Vagina (tissue), 2 donors: ENCODE measurements around the gene MRPS18C. TPM values are rescaled to one million over a fixed set of nuclear protein-coding genes. Genes with fewer than 3 reads are reported as not detected.

Source experiments
- DNase-seq, 2 donors: peaks; one replicate each; pipeline ENCODE4 v3.0.0-alpha.2; 2017; ENCODE audit errors: extremely low spot score in 2 of 2
- H3K27ac ChIP-seq: fragments of 200-600 bp; sonication (generic); one replicate; pipeline ENCODE4 v1.5.1; 2019
- H3K27me3 ChIP-seq: fragments of 200-600 bp; sonication (generic); one replicate; pipeline ENCODE4 v1.5.1; 2019
- H3K36me3 ChIP-seq, 2 donors: fragments of 200-600 bp; sonication (generic); one replicate each; pipeline ENCODE4 v1.5.1; 2017 to 2019
- H3K4me1 ChIP-seq: fragments of 200-600 bp; sonication (generic); one replicate; pipeline ENCODE4 v1.5.1; 2019
- H3K4me3 ChIP-seq, 2 donors: fragments of 200-600 bp; sonication (generic); 1 replicate in 1 of 2; 2 replicates in 1 of 2; pipeline ENCODE4 v1.5.1; 2016 to 2019
- H3K9me3 ChIP-seq: fragments of 200-600 bp; sonication (generic); one replicate; pipeline ENCODE4 v1.5.1; 2019
- CTCF ChIP-seq, 3 experiments: fragments of 450-650 bp in 2 of 3; fragments of 200-600 bp in 1 of 3; sonication (generic) in 1 of 3; IDR thresholded peaks; one replicate each; pipeline ENCODE4 v1.5.1; 2017 to 2019; ENCODE audit warnings: antibody characterized with exemption in 3 of 3, mild to moderate bottlenecking in 2 of 3, moderate library complexity in 2 of 3
- POLR2A ChIP-seq, 2 donors: fragments of 450-650 bp; IDR thresholded peaks; one replicate each; pipeline ENCODE4 v1.6.1; 2017; ENCODE audit warnings: antibody characterized with exemption in 2 of 2, mild to moderate bottlenecking in 2 of 2, moderate library complexity in 2 of 2
- POLR2AphosphoS5 ChIP-seq, 2 donors: sonication (generic); formaldehyde crosslinking; IDR thresholded peaks; one replicate each; pipeline ENCODE4 v1.9.0; 2017; ENCODE audit warnings: antibody characterized with exemption in 2 of 2, mild to moderate bottlenecking in 2 of 2, low read depth in 1 of 2; ENCODE audit not compliant: insufficient read depth in 1 of 2
- intact Hi-C: fragments of 100-400 bp; cut with DNase I; formaldehyde crosslinking; loops from one replicate; pipeline ENCODE4 v1.15.1; 2023
- total RNA-seq: library from RNA; depleted of rRNA; stranded (reverse); fragments of >200 nt; gene quantifications from one replicate; pipeline ENCODE4 v1.2.3, GENCODE V29; 2016

MRPS18C gene
- total RNA-seq, 1 donor from 2014 or later, result 15.2 TPM

- Histone ChIP-seq H3K9me3 (no peaks in the 10 kb centered on the region), H3K36me3 (peaks cover 0 to 17% of the 10 kb centered on the region in 2 donors), H3K4me3 (no peak overlapping the region), H3K27me3 (no peaks in the 10 kb centered on the region), H3K27ac (no peak overlapping the region), H3K4me1 (peaks cover 22% of the 10 kb centered on the region)
- no peak for DNase-seq
- intact Hi-C loops, result no loop called here
- TF ChIP-seq POLR2AphosphoS5 (IDR thresholded peaks at IDR 0.05; ENCODE audit: insufficient read depth in 1 of 2, low read depth in 1 of 2) (no peak), CTCF (IDR thresholded peaks at IDR 0.05) (no peak), POLR2A (IDR thresholded peaks at IDR 0.05) (no peak)
These were observed 6.8 kb upstream of the MRPS18C start for GRCh38 chr4:83449009-83449408.

DNA sequence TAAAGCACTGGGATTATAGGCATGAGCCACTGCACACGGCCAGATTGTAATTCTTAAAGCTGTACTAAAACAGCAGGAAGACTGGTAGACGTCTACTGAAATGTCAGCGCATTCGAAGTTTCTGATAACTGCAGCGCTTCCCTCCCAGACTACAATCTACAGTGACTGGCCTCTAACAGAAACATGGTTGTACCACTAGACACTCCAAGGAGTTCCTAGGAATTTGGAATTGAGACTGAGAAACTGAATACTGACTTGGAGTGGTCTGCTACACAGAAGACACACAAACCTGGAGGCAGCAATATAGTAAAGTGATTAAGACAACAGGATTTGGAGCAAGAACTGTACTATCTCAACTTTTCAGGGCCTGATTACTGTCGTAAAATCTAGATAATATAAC, 1.2 kb upstream of the MRPS18C start:
- Histone ChIP-seq H3K27ac (peak overlapping the region; percentile 97), H3K4me1 (peaks cover 22% of the 10 kb centered on the region), H3K36me3 (no peaks in the 10 kb centered on the region), H3K9me3 (no peaks in the 10 kb centered on the region), H3K4me3 (peak overlapping the region; percentile 72 to 77), H3K27me3 (no peaks in the 10 kb centered on the region)
- TF ChIP-seq POLR2A (IDR thresholded peaks at IDR 0.05) (no peak), CTCF (IDR thresholded peaks at IDR 0.05) (no peak), POLR2AphosphoS5 (IDR thresholded peaks at IDR 0.05; ENCODE audit: insufficient read depth in 1 of 2, low read depth in 1 of 2) (no peak)
- intact Hi-C loops, result no loop called here
- DNase-seq, result no peak

DNA sequence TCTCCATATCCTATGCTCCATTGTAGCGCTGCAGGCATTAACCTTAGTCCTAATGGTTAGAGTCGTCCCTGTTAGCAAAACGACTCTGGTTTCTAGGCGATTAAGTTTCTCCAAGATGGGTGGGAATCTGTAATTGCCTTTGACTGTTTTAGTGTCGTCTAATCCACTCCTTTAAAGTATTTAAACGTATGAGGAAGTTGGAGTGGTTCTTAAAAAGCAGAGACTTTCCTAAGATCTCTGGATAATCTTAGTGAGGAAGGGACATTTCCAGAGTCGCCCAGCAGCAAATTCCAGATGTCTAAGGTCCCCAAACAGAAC, 285 bp downstream of the MRPS18C start:
- intact Hi-C loops, result no loop called here
- Histone ChIP-seq H3K27me3 (no peaks in the 10 kb centered on the region), H3K9me3 (no peaks in the 10 kb centered on the region), H3K27ac (peak overlapping the region; percentile 97), H3K4me1 (peaks cover 20% of the 10 kb centered on the region), H3K36me3 (peaks cover 0 to 14% of the 10 kb centered on the region in 2 donors), H3K4me3 (peak overlapping the region; percentile 72 to 77)
- TF ChIP-seq POLR2A (IDR thresholded peaks at IDR 0.05), result no peak
- TF ChIP-seq POLR2AphosphoS5 (IDR thresholded peaks at IDR 0.05; ENCODE audit: insufficient read depth in 1 of 2, low read depth in 1 of 2), result no peak
- TF ChIP-seq CTCF (IDR thresholded peaks at IDR 0.05), result no peak
- no peak for DNase-seq

DNA sequence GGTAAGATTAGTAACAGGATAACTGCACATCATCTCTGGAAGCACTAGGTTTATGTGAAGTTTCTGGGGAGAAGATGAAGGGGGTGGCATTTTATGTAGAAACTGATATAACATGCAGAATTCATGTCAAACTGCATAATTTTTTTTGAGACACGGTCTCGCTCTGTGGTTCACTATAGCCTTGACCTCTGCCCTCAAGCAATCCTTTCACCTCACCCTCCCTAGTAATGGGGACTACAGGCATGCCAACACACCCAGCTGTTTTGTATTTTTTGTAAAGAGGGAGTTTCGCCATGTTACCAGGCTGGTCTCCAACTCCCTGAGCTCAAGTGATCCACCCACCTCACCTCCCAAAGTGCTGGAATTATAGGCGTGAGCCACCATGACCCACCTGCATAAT, 17.6 kb downstream of the MRPS18C start:
- no peak for TF ChIP-seq CTCF (IDR thresholded peaks at IDR 0.05)
- no peak for TF ChIP-seq POLR2AphosphoS5 (IDR thresholded peaks at IDR 0.05; ENCODE audit: insufficient read depth in 1 of 2, low read depth in 1 of 2)
- TF ChIP-seq POLR2A (IDR thresholded peaks at IDR 0.05), result no peak
- Histone ChIP-seq H3K9me3 (no peaks in the 10 kb centered on the region), H3K27me3 (no peaks in the 10 kb centered on the region), H3K27ac (no peak overlapping the region), H3K4me3 (no peak overlapping the region), H3K36me3 (no peaks in the 10 kb centered on the region), H3K4me1 (no peaks in the 10 kb centered on the region)
- no peak for DNase-seq
- intact Hi-C loops, result no loop called here

GRCh38 chr4:83473966-83474365, 18.1 kb downstream of the MRPS18C start:
- Histone ChIP-seq H3K4me3 (no peak overlapping the region), H3K27ac (no peak overlapping the region), H3K9me3 (no peaks in the 10 kb centered on the region), H3K4me1 (no peaks in the 10 kb centered on the region), H3K27me3 (no peaks in the 10 kb centered on the region), H3K36me3 (no peaks in the 10 kb centered on the region)
- no peak for DNase-seq
- TF ChIP-seq CTCF (IDR thresholded peaks at IDR 0.05) (no peak), POLR2AphosphoS5 (IDR thresholded peaks at IDR 0.05; ENCODE audit: insufficient read depth in 1 of 2, low read depth in 1 of 2) (no peak), POLR2A (IDR thresholded peaks at IDR 0.05) (no peak)
- intact Hi-C loops, result no loop called here
